ENCODE measurements around the gene PRKCA. TPM values are rescaled to one million over a fixed set of nuclear protein-coding genes. Genes with fewer than 3 reads are reported as not detected.

Gene PRKCA
- total and polyA plus RNA-seq, 10 of the 15 experiments (the other 5 are each of a cell fraction or from before 2014, with no cell fraction given): 0.11 to 14.6 (median 0.72) TPM

- H3K27ac ChIP-seq (ENCODE audit: control insufficient read depth, insufficient read depth): no peak overlapping the region
- H3K27me3 ChIP-seq (replicated peaks in 1 of 2; ENCODE audit: control insufficient read depth in 2 of 2, insufficient read depth in 2 of 2, low read length in 1 of 2): no peaks in the 10 kb centered on the region
- H3K4me2 ChIP-seq (ENCODE audit: control insufficient read depth, insufficient read depth): no peak overlapping the region
- in situ Hi-C loops (cut with MboI) (no loop called here), intact Hi-C loops (cut with micrococcal nuclease; ENCODE audit: unreplicated experiment) (no loop called here)
- ATAC-seq: no peak
- H3K36me3 ChIP-seq (ENCODE audit: control insufficient read depth in 2 of 2, insufficient read depth in 2 of 2, low read length in 1 of 2): no peaks in the 10 kb centered on the region
- RAD21 ChIA-PET (ENCODE audit: unreplicated experiment): interaction anchor here (0.8 kb wide), 1 partner anchor 8 kb away, joined by 3 read pairs; no protein-coding TSS in a partner anchor
- no peaks in the 10 kb centered on the region for H3K9me3 ChIP-seq (replicated peaks; ENCODE audit: control insufficient read depth, insufficient read depth, low read length)
- no peaks in the 10 kb centered on the region for H4K20me1 ChIP-seq (ENCODE audit: control insufficient read depth, insufficient read depth)
- WGBS (ENCODE audit: insufficient coverage, insufficient replicate concordance, low lambda C conversion rate, missing lambda C conversion rate): 0% methylated on average over 2 of the region's 2 CpGs
- CTCF ChIA-PET: interaction anchor here (0.5 kb wide), 1 partner anchor 645 kb away, joined by 5 read pairs; no protein-coding TSS in a partner anchor
- H3K4me3 ChIP-seq: no peak overlapping the region
- DNase-seq (ENCODE audit: low read depth, low spot score): no peak
- FAIRE-seq: no peak
- H3K79me2 ChIP-seq (ENCODE audit: control insufficient read depth, insufficient read depth, low read length): no peaks in the 10 kb centered on the region
- TF ChIP-seq CHD2 (IDR thresholded peaks at IDR 0.05; ENCODE audit: borderline replicate concordance, low read depth, low read length): no peak
- no peak for TF ChIP-seq WRNIP1 (IDR thresholded peaks at IDR 0.05; ENCODE audit: borderline replicate concordance, low read depth, low read length)
- TF ChIP-seq NR2C1 (IDR thresholded peaks at IDR 0.05): no peak
- no peak for TF ChIP-seq YY1 (IDR thresholded peaks at IDR 0.05; ENCODE audit: low read depth, low read length)
- TF ChIP-seq, protein P1, sequence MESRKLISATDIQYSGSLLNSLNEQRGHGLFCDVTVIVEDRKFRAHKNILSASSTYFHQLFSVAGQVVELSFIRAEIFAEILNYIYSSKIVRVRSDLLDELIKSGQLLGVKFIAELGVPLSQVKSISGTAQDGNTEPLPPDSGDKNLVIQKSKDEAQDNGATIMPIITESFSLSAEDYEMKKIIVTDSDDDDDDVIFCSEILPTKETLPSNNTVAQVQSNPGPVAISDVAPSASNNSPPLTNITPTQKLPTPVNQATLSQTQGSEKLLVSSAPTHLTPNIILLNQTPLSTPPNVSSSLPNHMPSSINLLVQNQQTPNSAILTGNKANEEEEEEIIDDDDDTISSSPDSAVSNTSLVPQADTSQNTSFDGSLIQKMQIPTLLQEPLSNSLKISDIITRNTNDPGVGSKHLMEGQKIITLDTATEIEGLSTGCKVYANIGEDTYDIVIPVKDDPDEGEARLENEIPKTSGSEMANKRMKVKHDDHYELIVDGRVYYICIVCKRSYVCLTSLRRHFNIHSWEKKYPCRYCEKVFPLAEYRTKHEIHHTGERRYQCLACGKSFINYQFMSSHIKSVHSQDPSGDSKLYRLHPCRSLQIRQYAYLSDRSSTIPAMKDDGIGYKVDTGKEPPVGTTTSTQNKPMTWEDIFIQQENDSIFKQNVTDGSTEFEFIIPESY (IDR thresholded peaks at IDR 0.05): no peak
- TF ChIP-seq NR2C2 (IDR thresholded peaks at IDR 0.05; ENCODE audit: borderline replicate concordance, control insufficient read depth, insufficient read length, low read depth): no peak
- TF ChIP-seq, protein P2, sequence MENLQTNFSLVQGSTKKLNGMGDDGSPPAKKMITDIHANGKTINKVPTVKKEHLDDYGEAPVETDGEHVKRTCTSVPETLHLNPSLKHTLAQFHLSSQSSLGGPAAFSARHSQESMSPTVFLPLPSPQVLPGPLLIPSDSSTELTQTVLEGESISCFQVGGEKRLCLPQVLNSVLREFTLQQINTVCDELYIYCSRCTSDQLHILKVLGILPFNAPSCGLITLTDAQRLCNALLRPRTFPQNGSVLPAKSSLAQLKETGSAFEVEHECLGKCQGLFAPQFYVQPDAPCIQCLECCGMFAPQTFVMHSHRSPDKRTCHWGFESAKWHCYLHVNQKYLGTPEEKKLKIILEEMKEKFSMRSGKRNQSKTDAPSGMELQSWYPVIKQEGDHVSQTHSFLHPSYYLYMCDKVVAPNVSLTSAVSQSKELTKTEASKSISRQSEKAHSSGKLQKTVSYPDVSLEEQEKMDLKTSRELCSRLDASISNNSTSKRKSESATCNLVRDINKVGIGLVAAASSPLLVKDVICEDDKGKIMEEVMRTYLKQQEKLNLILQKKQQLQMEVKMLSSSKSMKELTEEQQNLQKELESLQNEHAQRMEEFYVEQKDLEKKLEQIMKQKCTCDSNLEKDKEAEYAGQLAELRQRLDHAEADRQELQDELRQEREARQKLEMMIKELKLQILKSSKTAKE (IDR thresholded peaks at IDR 0.05; ENCODE audit: low read depth, poor library complexity, severe bottlenecking): no peak
- no peak for TF ChIP-seq ZZZ3 (IDR thresholded peaks at IDR 0.05; ENCODE audit: control insufficient read depth, insufficient read length, low read depth)
- TF ChIP-seq TBL1XR1 (IDR thresholded peaks at IDR 0.05; ENCODE audit: low read depth, low read length): no peak
- TF ChIP-seq RAD51 (IDR thresholded peaks at IDR 0.05): no peak
- no peak overlapping the region for H3K9ac ChIP-seq (ENCODE audit: control insufficient read depth, insufficient read depth, low read length)
- H2AFZ ChIP-seq (ENCODE audit: control insufficient read depth, low read depth, low read length): no peak overlapping the region
- no peaks in the 10 kb centered on the region for H3K4me1 ChIP-seq (ENCODE audit: control insufficient read depth, insufficient read depth, low read length)
- SMC1A ChIA-PET (ENCODE audit: uncharacterized antibody, unreplicated experiment): interaction anchor here (1.3 to 2.5 kb wide), 3 partner anchors 9 to 134 kb away, joined by 4 to 11 read pairs (median 5); no protein-coding TSS in a partner anchor
- BruUV-seq (replicated peaks): no TSS peak
- POLR2A ChIA-PET: no interaction called here
Observed at GRCh38 chr17:66432411-66432957, 130.1 kb downstream of the PRKCA start.

All from GM12878 (cell line).